ENCODE measurements around the gene CEPT1.
A peak's percentile ranks its signal among the peaks of the same experiment; 100 is the strongest.
"Not testable (repeated sequence)": the region's sequence is repeated elsewhere in the genome, so short reads cannot be mapped to it uniquely, and the experiment has no call there.

Gene CEPT1

DNA sequence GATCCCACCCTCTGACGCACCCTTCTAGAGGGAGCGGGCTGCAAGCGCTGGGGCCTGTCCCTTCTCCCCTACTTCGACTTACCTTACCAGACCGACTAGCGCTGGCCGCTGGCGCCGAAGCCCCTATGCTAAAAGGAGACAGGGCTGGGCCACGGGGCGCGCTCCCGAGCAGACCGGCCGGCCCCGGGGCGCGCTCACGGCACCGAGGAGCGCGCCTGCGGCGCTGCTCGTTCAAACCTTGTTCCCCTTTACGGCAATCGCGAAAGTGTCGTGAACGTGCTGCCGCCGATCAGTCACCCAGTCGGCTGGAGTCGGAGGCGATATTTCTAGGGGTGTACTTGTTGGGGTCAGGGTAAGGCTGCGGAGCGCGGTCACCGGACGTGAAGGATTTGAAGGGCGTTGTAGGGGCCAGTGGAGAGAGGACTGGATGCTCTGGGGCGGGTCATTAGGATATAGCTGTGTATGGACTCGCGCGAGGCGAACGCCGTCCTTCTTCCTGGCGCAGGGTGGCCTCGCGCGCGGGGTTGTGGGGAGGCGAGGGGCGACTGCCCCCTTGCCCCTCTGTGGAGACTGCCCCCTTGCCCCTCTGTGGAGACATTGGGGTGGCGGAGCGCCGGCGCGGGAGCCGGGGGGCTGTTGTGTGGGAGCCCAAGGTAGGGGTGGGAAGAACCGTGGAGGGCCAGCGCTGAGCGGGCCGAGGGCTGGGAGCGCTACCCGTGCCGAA lies at the start of gene CEPT1, which contains the start of gene DRAM2:
TSS of gene CEPT1 (plus strand) at position 268 of the 724 bp plus-strand sequence. CDS start 7,492 bp downstream, outside the sequence.
TSS of gene DRAM2 (minus strand) at position 138 of the 724 bp plus-strand sequence. CDS start 8,539 bp downstream, outside the sequence.
- peak within 1 kb of the TSS; percentile 87 for H3K4me3 ChIP-seq (ENCODE audit: low read depth, low read length)
- peak; percentile 91 for DNase-seq (ENCODE audit: low read depth)

- not testable (repeated sequence) for H3K4me3 ChIP-seq (ENCODE audit: low read depth, low read length); DNase-seq (ENCODE audit: low read depth)
Observed at GRCh38 chr1:111095421-111095820, 44.6 kb upstream of the CEPT1 start.

DNA sequence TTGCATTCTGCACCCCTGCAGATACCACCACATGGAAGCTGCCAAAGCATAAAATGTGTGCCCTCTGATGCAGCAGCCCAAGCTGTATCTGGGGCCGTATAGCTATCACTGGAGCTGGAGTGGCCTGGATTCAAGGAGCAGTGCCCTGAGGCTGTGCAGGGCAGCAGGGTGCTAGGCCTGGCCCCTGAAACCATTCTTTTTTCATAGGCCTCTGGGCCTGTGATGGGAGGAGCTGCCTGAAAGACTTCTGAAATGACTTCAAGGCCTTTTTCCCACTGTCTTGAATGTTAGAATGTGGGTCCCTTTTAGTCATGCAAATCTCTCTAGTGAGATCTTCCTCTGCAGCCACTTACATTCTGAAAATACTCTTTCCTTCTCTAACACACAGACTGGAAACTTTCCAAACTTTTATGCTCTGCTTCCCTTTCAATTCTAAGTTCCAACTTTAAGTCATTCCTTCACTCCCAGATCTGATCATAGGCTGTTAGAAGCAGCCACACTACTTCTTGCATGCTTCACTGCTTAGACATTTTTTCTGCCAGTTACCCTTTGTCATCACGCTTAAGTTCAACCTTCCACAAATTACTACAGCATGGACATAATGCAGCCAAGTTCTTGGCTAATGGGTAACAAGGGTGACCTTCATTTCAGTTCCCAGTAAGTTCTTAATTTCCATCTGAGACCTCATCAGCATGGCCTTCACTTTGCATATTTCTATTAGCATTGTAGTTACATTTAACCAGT lies 42.5 kb upstream of the CEPT1 start:
- DNase-seq (ENCODE audit: low read depth), result no peak

DNA sequence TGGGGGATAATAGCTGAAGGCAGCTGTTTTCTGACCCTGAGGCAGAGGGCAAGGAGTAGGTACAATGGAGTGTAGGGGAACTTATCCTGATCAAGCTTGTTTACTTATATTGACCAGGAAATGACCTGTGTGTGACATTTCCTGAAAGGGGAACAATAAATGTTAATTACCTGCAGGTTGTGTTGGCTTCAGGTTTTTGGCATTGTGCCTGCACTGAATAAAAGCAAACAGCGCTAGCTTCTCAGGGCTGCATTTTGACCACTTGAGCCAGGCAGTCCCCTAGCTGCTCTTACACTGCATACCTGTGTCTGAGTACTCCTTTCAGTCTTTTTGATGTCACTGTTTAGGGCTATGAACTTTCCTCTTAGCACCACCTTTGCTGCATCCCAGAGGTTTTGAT lies 40.7 kb upstream of the CEPT1 start:
- H3K4me3 ChIP-seq (ENCODE audit: low read depth, low read length), result no peak overlapping the region
- no peak for DNase-seq (ENCODE audit: low read depth)

More for the DNA sequence above, 42.5 kb upstream of the CEPT1 start:
- H3K4me3 ChIP-seq (ENCODE audit: low read depth, low read length), result no peak overlapping the region

- DNase-seq (ENCODE audit: low read depth), result no peak
- H3K4me3 ChIP-seq (ENCODE audit: low read depth, low read length), result no peak overlapping the region
Observed at GRCh38 chr1:111101854-111102642, 38.0 kb upstream of the CEPT1 start.

DNA sequence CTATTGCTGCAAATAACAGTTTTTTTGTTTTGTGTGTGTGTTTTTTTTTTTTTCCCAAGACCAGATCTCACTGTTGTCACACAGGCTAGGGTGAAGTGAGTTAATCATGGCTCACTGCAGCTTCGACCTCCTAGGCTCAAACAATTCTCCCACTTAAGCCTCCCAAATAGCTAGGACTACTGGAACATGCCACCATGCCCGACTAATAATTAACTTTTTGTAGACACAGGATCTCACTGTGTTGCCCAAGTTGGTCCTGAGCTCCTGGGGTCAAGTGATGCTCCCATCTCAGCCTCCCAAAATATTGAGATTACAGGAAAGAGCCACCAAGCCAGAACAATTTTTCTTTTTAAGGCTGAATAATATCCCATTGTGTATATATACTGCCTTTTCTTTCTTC lies 35.0 kb upstream of the CEPT1 start:
- DNase-seq (ENCODE audit: low read depth), result no peak
- no peak overlapping the region for H3K4me3 ChIP-seq (ENCODE audit: low read depth, low read length)

GRCh38 chr1:111110197-111110899 lies 29.7 kb upstream of the CEPT1 start:
- H3K4me3 ChIP-seq (ENCODE audit: low read depth, low read length), result no peak overlapping the region
- peak; percentile 17 for DNase-seq (ENCODE audit: low read depth)

GRCh38 chr1:111116496-111116895 lies 23.5 kb upstream of the CEPT1 start:
- no peak overlapping the region for H3K4me3 ChIP-seq (ENCODE audit: low read depth, low read length)
- DNase-seq (ENCODE audit: low read depth), result no peak

DNA sequence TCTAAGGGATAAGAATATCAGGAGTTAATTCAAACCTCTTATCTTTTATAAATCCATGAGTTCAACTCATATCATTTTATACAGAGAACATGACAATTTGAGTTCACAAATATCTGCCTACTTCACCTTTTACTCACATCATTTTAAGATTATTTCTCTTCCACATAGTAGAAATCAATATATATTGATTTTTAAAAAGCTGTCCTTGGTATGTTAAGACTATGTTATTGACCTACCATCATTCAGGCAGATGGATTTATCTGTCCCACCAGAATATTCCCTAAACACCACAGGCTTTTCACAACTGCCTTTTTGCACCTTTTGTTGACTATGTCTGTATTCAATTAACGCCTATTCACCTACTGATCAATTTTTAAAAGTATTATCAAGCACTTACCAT lies 13.7 kb upstream of the CEPT1 start:
- no peak for DNase-seq (ENCODE audit: low read depth)
- H3K4me3 ChIP-seq (ENCODE audit: low read depth, low read length), result no peak overlapping the region

GRCh38 chr1:111127923-111128643 lies 11.9 kb upstream of the CEPT1 start:
- H3K4me3 ChIP-seq (ENCODE audit: low read depth, low read length), result no peak overlapping the region
- no peak for DNase-seq (ENCODE audit: low read depth)

DNA sequence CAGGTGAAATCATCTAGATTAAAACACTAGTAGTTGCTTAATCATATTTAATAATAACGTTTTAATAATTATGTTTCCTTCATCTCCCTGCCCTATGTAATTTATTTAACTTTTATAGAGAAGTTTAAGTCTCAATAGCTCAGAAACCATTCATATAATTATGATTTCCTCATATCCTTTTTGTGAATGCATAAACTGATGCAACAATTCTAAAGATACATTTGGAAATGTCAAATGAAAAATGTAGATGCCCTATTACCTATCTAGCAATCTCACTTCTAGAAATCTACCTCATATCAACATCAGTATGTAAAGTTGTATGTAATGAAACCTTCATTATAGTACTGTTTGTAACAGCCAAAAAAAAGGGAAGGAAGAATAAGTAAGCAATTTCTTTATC lies 10.6 kb upstream of the CEPT1 start:
- H3K4me3 ChIP-seq (ENCODE audit: low read depth, low read length), result no peak overlapping the region
- no peak for DNase-seq (ENCODE audit: low read depth)

DNA sequence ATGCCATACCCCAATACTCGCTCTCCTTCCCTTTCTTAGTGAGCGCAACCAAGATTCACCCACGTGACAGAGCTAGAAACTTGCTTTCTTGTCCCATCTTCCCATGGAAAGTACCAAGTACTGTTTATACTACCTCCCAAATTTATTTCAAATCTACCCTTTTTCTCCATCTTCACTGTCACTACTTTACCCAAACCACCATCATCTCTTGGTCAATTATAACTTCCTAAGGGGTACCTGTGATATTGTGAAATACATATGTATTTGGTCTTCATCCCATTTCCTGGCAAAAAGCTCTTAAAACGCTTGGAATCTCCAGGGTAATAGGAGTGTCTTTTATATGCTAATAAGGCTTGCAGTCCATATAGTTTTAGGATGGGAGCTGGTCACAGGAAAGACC lies 8.3 kb upstream of the CEPT1 start:
- no peak for DNase-seq (ENCODE audit: low read depth)
- no peak overlapping the region for H3K4me3 ChIP-seq (ENCODE audit: low read depth, low read length)

DNA sequence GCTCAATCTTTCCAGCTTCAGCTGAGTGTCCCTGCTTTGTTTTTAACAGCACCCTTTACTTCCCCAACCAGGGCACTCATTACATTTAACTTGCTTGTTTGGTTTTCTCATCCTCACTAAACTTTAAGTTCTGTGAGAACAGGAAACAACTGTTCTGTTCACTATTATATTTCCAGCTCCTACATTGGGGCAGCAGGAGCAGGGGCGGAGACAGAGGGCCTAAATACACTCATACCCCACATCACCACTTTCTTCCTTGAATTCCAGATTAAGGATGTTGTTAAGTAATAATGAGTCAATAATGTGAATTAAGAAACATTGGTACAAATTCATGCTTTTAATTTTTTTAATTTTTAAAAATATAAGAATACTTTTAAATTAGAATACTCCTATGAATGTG lies 6.2 kb upstream of the CEPT1 start:
- H3K4me3 ChIP-seq (ENCODE audit: low read depth, low read length), result no peak overlapping the region

GRCh38 chr1:111139324-111139955 lies 583 bp upstream of the CEPT1 start:
- H3K4me3 ChIP-seq (ENCODE audit: low read depth, low read length), result peak overlapping the region; percentile 87
- DNase-seq (ENCODE audit: low read depth), result peak; percentile 4

More for the DNA sequence above, 6.2 kb upstream of the CEPT1 start:
- no peak for DNase-seq (ENCODE audit: low read depth)

- peak; percentile 9 for DNase-seq (ENCODE audit: low read depth)
Observed at GRCh38 chr1:111140680-111140967, 601 bp downstream of the CEPT1 start.

GRCh38 chr1:111141245-111142220 lies 1.5 kb downstream of the CEPT1 start:
- H3K4me3 ChIP-seq (ENCODE audit: low read depth, low read length), result peak overlapping the region; percentile 87
- no peak for DNase-seq (ENCODE audit: low read depth)

More at GRCh38 chr1:111140680-111140967, 601 bp downstream of the CEPT1 start:
- H3K4me3 ChIP-seq (ENCODE audit: low read depth, low read length), result peak overlapping the region; percentile 87

- no peak for DNase-seq (ENCODE audit: low read depth)
- H3K4me3 ChIP-seq (ENCODE audit: low read depth, low read length), result no peak overlapping the region
Observed at GRCh38 chr1:111142356-111142975, 2.4 kb downstream of the CEPT1 start.

Measured in skeletal muscle cell (primary cell).